Osteocyte (in vitro differentiated cells): ENCODE data around the gene FUBP1. TPM values are rescaled to one million over a fixed set of nuclear protein-coding genes. Genes with fewer than 3 reads are reported as not detected.

Experiments
- DNase-seq: peaks from one replicate; pipeline ENCODE4 v3.0.0; 2021; ENCODE audit warnings: mixed read lengths; ENCODE audit not compliant: unreplicated experiment; ENCODE audit errors: extremely low spot score
- H3K27ac Mint-ChIP-seq: one replicate; pipeline ENCODE4 v1.8.0; 2021; ENCODE audit warnings: mild to moderate bottlenecking, mixed read lengths; ENCODE audit not compliant: unreplicated experiment
- H3K27me3 Mint-ChIP-seq: one replicate; pipeline ENCODE4 v1.8.0; 2021; ENCODE audit warnings: mixed read lengths; ENCODE audit not compliant: unreplicated experiment
- H3K36me3 Mint-ChIP-seq: one replicate; pipeline ENCODE4 v1.8.0; 2021; ENCODE audit warnings: mixed read lengths; ENCODE audit not compliant: unreplicated experiment
- H3K4me1 Mint-ChIP-seq: one replicate; pipeline ENCODE4 v1.8.0; 2021; ENCODE audit warnings: mixed read lengths; ENCODE audit not compliant: unreplicated experiment
- H3K4me3 Mint-ChIP-seq: one replicate; pipeline ENCODE4 v1.8.0; 2021; ENCODE audit warnings: mild to moderate bottlenecking, moderate library complexity, mixed read lengths; ENCODE audit not compliant: unreplicated experiment
- H3K9me3 Mint-ChIP-seq: one replicate; pipeline ENCODE4 v1.8.0; 2021; ENCODE audit warnings: mixed read lengths; ENCODE audit not compliant: unreplicated experiment
- CTCF ChIP-seq: fragments of 200-600 bp; sonication (generic); IDR thresholded peaks from 2 replicates; pipeline ENCODE4 v1.5.0; 2021; ENCODE audit warnings: antibody characterized with exemption, mild to moderate bottlenecking, moderate library complexity
- total RNA-seq: library from RNA; stranded (reverse); gene quantifications from 2 replicates; pipeline ENCODE4 v1.2.1, GENCODE V29; 2021

The FUBP1 gene
- total RNA-seq, 1 donor from 2014 or later, result 126 TPM

GRCh38 chr1:77972080-77972479 is 6.8 kb downstream of the FUBP1 start:
- Mint-ChIP-seq H3K4me3 (no peak overlapping the region), H3K9me3 (no peaks in the 10 kb centered on the region), H3K27ac (peak overlapping the region; percentile 63), H3K4me1 (peaks cover 48% of the 10 kb centered on the region), H3K27me3 (no peaks in the 10 kb centered on the region), H3K36me3 (peaks cover 32% of the 10 kb centered on the region)
- TF ChIP-seq CTCF, result no peak
- DNase-seq, result no peak

- no peak overlapping the region for H3K27ac Mint-ChIP-seq
- no peak for DNase-seq
- TF ChIP-seq CTCF, result no peak
- peaks cover 43% of the 10 kb centered on the region for H3K36me3 Mint-ChIP-seq
- no peaks in the 10 kb centered on the region for H3K9me3 Mint-ChIP-seq
- H3K4me1 Mint-ChIP-seq, result peaks cover 32% of the 10 kb centered on the region
- no peak overlapping the region for H3K4me3 Mint-ChIP-seq
- H3K27me3 Mint-ChIP-seq, result no peaks in the 10 kb centered on the region
Observed at GRCh38 chr1:77970192-77970591, 8.7 kb downstream of the FUBP1 start.

GRCh38 chr1:77966291-77966690 is 12.6 kb downstream of the FUBP1 start:
- Mint-ChIP-seq H3K9me3 (no peaks in the 10 kb centered on the region), H3K36me3 (peaks cover 69% of the 10 kb centered on the region), H3K4me1 (peaks cover 15% of the 10 kb centered on the region), H3K27ac (no peak overlapping the region), H3K27me3 (no peaks in the 10 kb centered on the region), H3K4me3 (no peak overlapping the region)
- TF ChIP-seq CTCF, result no peak
- DNase-seq, result no peak

GRCh38 chr1:77961392-77961791 is 17.5 kb downstream of the FUBP1 start:
- no peaks in the 10 kb centered on the region for H3K9me3 Mint-ChIP-seq
- H3K27me3 Mint-ChIP-seq, result no peaks in the 10 kb centered on the region
- no peak for TF ChIP-seq CTCF
- no peak for DNase-seq
- no peak overlapping the region for H3K4me3 Mint-ChIP-seq
- peaks cover 8% of the 10 kb centered on the region for H3K4me1 Mint-ChIP-seq
- H3K27ac Mint-ChIP-seq, result no peak overlapping the region
- peaks cover 76% of the 10 kb centered on the region for H3K36me3 Mint-ChIP-seq

- Mint-ChIP-seq H3K27ac (peak overlapping the region; percentile 8), H3K9me3 (no peaks in the 10 kb centered on the region), H3K4me3 (no peak overlapping the region), H3K27me3 (no peaks in the 10 kb centered on the region), H3K4me1 (peaks cover 10% of the 10 kb centered on the region), H3K36me3 (peaks cover 69% of the 10 kb centered on the region)
- no peak for DNase-seq
- TF ChIP-seq CTCF, result no peak
Observed at GRCh38 chr1:77958850-77959249, 20.0 kb downstream of the FUBP1 start.
